Upper lobe of left lung (tissue), 4 donors: Measurements from ENCODE around the gene TMEM132E.

Source experiments
- CTCF ChIP-seq, 6 experiments: fragments of 450-650 bp in 4 of 6; fragments of 200-600 bp in 2 of 6; sonication (generic) in 2 of 6; IDR thresholded peaks; one replicate each; pipeline ENCODE4 v1.5.1; 2016 to 2019; ENCODE audit warnings: antibody characterized with exemption in 6 of 6
- EP300 ChIP-seq, 4 donors: sonication (generic); formaldehyde crosslinking; IDR thresholded peaks; one replicate each; pipeline ENCODE4 v1.5.1; 2017; ENCODE audit warnings: antibody characterized with exemption in 4 of 4, control low read depth in 2 of 4
- POLR2A ChIP-seq, 4 donors: fragments of 450-650 bp; IDR thresholded peaks; one replicate each; pipeline ENCODE4 v1.5.1; 2016 to 2017; ENCODE audit warnings: antibody characterized with exemption in 4 of 4, mild to moderate bottlenecking in 2 of 4

GRCh38 chr17:34619687-34620217, 40.4 kb downstream of the TMEM132E start:
- TF ChIP-seq CTCF (IDR thresholded peaks at IDR 0.05) (no peak), POLR2A (IDR thresholded peaks at IDR 0.05) (no peak), EP300 (IDR thresholded peaks at IDR 0.05) (no peak)
